AG09309 (cell line): Measurements from ENCODE around the gene FGFR2.

Experiments used
- DNase-seq: peaks from one replicate; pipeline ENCODE4 v3.0.0-alpha.2; 2010; ENCODE audit warnings: low read depth
- H3K4me3 ChIP-seq: 2 replicates; pipeline ENCODE4 v1.5.1; 2011; ENCODE audit warnings: mild to moderate bottlenecking, low read depth, low read length, moderate library complexity; ENCODE audit not compliant: control insufficient read depth
- CTCF ChIP-seq: IDR thresholded peaks from 2 replicates; pipeline ENCODE4 v1.5.1; 2011; ENCODE audit warnings: mild to moderate bottlenecking, low read depth, low read length, inconsistent platforms; ENCODE audit not compliant: insufficient read depth, control insufficient read depth; ENCODE audit errors: missing control alignments

Gene FGFR2

GRCh38 chr10:121596689-121597503 lies 1.3 kb downstream of the FGFR2 start:
- no peak for DNase-seq
- H3K4me3 ChIP-seq = peak overlapping the region; percentile 36
- no peak for TF ChIP-seq CTCF

- no peak for TF ChIP-seq CTCF
- no peak overlapping the region for H3K4me3 ChIP-seq
- DNase-seq = no peak
These were observed 2.2 kb downstream of the FGFR2 start for GRCh38 chr10:121595806-121596688.

GRCh38 chr10:121595351-121595805 lies 2.9 kb downstream of the FGFR2 start:
- TF ChIP-seq CTCF = no peak
- DNase-seq = no peak
- H3K4me3 ChIP-seq = no peak overlapping the region

- TF ChIP-seq CTCF = no peak
- no peak overlapping the region for H3K4me3 ChIP-seq
- DNase-seq = peak; percentile 47
These were observed 3.5 kb downstream of the FGFR2 start for GRCh38 chr10:121594623-121595350.

- no peak for TF ChIP-seq CTCF
- H3K4me3 ChIP-seq = no peak overlapping the region
These were observed 4.2 kb downstream of the FGFR2 start for GRCh38 chr10:121594076-121594475.

GRCh38 chr10:121593281-121594075 lies 4.8 kb downstream of the FGFR2 start:
- H3K4me3 ChIP-seq = no peak overlapping the region
- TF ChIP-seq CTCF = no peak
- no peak for DNase-seq

More at GRCh38 chr10:121594076-121594475, 4.2 kb downstream of the FGFR2 start:
- DNase-seq = no peak
